H1 (cell line): ENCODE results near the gene TCF7L2. TPM values are rescaled to one million over a fixed set of nuclear protein-coding genes. Genes with fewer than 3 reads are reported as not detected.
A peak's percentile ranks its signal among the peaks of the same experiment; 100 is the strongest.

Experiments
- BRCA1 ChIP-seq: IDR thresholded peaks from 2 replicates; pipeline ENCODE4 v1.6.1; 2012; ENCODE audit warnings: low read depth, low read length, improper control_type of control experiment
- GTF2F1 ChIP-seq: IDR thresholded peaks from 2 replicates; pipeline ENCODE4 v1.6.1; 2012; ENCODE audit warnings: low read depth, low read length, improper control_type of control experiment, borderline replicate concordance
- NANOG ChIP-seq: IDR thresholded peaks from 2 replicates; pipeline ENCODE4 v1.6.1; 2011; ENCODE audit warnings: low read length, low read depth, mild to moderate bottlenecking, inconsistent platforms; ENCODE audit not compliant: insufficient read depth, poor library complexity, severe bottlenecking
- POLR2AphosphoS5 ChIP-seq: IDR thresholded peaks from 2 replicates; pipeline ENCODE4 v1.6.1; 2011; ENCODE audit warnings: low read depth, low read length
- POU5F1 ChIP-seq: IDR thresholded peaks from 2 replicates; pipeline ENCODE4 v1.6.1; 2011; ENCODE audit warnings: low read depth, mild to moderate bottlenecking, low read length, moderate library complexity
- SAP30 ChIP-seq: fragments of 300-600 bp; sonication (generic); IDR thresholded peaks from 2 replicates; pipeline ENCODE4 v1.7.1; 2012; ENCODE audit warnings: low read length, moderate library complexity, mild to moderate bottlenecking, inconsistent platforms; ENCODE audit not compliant: insufficient read depth, insufficient replicate concordance
- polyA plus RNA-seq, 7 experiments: library from polyadenylated mRNA; depleted of rRNA in 3 of 7; stranded (reverse) in 5 of 7; unstranded in 2 of 7; fragments of >200 nt in 5 of 7; fragments of 200-250 nt in 2 of 7; gene quantifications; 1 replicate in 5 of 7; 2 replicates in 1 of 7; 4 replicates in 1 of 7; pipeline versions ENCODE4 v1.2.1 to v1.2.3, GENCODE V29; 2011 to 2013; ENCODE audit warnings: missing spikeins in 2 of 7, mixed read lengths in 2 of 7
- total RNA-seq: library from RNA; stranded (reverse); fragmentation: NEBNext Ultra II Directional; extraction: Animal tissue kit (Norgen Biotek cat#: 25700); gene quantifications from 2 replicates; pipeline ENCODE4 v1.2.1, GENCODE V29; 2021

Gene TCF7L2
- total and polyA plus RNA-seq, 2 of the 8 experiments (the other 6 are each of a cell fraction or from before 2014, with no cell fraction given), result 33.9 to 67.3 TPM

DNA sequence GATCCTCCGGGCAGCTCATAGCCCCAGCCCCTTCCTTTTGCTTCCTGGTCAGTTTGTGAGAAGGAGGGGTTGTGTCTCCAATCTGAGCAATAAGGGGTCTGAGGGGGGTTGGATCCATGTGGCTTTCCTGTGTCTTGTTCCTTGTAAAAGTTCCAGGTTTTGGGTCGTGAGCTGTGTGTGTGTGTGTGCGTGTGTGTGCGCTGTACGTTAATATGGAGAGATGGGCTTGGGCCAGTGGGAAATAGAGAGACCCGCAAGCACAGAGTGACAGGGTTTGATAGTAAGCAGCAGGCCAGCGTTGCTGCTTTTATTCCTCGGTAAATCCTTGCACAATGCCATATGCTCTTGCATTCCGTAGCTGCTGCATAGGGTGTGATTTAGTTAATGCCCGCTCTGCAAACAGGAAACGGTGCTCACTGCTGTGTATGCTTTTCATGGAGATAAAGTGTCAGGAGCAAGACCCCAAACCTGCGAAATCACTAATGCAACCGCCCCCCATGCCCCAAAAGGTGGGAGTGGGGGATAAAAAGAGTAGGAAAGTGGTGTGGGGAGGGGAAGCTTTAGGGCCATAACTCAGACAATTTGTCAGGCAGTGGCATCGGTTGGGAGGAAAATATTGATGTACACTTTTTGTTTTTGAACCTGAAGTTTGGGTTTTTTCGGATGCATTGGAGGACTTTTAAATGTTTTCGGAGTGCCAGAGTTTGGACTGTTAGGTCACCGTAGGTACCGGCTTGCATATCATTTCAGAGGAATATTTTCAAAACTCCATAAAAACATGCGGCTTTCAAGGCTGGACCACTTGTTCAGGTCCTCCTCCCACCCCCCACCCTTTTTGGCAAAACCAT is 108.7 kb downstream of the TCF7L2 start (continued):
- TF ChIP-seq GTF2F1 (no peak), BRCA1 (no peak), POLR2AphosphoS5 (peak; percentile 34; the same call in 1 of the 2 replicates), SAP30 (no peak), NANOG (no peak), POU5F1 (no peak)
